Endothelial cell of coronary artery (primary cell): ENCODE results near the gene GRIN3B. TPM values are rescaled to one million over a fixed set of nuclear protein-coding genes. Genes with fewer than 3 reads are reported as not detected.

Source experiments
- total RNA-seq: library from RNA; depleted of rRNA; stranded (reverse); fragments of >200 nt; gene quantifications from 2 replicates; pipeline ENCODE4 v1.2.3, GENCODE V29; 2014

Gene GRIN3B, protein sequence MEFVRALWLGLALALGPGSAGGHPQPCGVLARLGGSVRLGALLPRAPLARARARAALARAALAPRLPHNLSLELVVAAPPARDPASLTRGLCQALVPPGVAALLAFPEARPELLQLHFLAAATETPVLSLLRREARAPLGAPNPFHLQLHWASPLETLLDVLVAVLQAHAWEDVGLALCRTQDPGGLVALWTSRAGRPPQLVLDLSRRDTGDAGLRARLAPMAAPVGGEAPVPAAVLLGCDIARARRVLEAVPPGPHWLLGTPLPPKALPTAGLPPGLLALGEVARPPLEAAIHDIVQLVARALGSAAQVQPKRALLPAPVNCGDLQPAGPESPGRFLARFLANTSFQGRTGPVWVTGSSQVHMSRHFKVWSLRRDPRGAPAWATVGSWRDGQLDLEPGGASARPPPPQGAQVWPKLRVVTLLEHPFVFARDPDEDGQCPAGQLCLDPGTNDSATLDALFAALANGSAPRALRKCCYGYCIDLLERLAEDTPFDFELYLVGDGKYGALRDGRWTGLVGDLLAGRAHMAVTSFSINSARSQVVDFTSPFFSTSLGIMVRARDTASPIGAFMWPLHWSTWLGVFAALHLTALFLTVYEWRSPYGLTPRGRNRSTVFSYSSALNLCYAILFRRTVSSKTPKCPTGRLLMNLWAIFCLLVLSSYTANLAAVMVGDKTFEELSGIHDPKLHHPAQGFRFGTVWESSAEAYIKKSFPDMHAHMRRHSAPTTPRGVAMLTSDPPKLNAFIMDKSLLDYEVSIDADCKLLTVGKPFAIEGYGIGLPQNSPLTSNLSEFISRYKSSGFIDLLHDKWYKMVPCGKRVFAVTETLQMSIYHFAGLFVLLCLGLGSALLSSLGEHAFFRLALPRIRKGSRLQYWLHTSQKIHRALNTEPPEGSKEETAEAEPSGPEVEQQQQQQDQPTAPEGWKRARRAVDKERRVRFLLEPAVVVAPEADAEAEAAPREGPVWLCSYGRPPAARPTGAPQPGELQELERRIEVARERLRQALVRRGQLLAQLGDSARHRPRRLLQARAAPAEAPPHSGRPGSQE
- 0.19 and 0.27 TPM in 2 replicates for total RNA-seq

DNA sequence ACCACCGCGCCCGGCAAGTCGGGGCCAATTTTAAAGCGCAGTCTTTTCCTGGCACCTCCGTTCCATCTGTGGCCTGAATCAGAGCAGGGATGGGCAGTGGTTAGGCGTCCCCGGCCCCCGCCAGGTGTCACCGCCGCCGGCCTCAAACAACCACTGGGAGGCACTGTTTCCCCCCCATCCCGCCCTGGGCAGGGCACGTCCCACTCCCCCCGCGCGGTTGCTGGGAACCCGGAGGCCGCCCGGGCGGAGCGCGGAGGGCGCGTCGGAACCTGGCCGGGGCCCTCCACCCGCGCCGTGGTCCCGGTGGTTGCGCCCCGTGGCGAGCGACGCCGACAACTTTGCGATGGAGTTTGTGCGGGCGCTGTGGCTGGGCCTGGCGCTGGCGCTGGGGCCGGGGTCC, at the start of gene GRIN3B:
TSS of gene GRIN3B (plus strand) at position 325 of the 400 bp plus-strand sequence. CDS start at position 344, 19 bp downstream.

DNA sequence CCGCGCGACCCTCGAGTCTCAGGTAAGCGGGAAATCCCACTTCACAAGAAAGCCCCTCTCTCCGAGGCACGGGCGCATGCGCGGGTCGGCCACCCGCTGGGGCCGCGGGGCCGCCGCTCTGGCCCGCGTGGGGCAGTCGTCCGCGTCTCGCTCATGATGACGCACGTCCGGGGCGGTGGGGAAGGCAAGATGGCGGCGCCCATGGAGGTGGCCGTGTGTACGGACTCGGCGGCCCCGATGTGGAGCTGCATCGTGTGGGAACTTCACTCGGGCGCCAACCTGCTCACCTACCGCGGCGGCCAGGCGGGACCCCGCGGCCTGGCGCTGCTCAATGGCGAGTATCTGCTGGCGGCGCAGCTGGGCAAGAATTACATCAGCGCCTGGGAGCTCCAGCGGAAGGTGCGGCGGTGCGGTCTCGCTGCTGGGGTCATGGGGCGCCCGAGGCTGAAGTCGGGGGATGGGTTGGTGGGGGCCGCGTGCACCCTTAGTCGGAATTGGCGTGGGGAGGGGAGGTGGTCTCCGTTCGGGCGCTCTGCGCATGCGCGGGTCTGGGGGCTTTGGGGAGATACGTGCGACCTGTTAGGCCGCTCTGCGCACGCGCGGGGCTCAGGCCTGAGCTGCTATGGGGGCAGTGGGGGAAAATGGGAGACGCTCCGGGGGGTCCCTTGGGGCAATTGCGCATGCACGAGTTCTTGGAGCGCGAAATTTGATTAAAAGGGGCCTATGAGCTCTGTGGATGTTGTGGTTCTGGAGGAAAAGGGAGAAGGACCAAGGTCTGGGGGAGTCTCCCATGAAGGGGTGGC, 15.9 kb upstream of the GRIN3B start, which contains the start of gene WDR18:
TSS of gene WDR18 (plus strand) at position 181 of the 803 bp plus-strand sequence. CDS start at position 190, 9 bp downstream.

DNA sequence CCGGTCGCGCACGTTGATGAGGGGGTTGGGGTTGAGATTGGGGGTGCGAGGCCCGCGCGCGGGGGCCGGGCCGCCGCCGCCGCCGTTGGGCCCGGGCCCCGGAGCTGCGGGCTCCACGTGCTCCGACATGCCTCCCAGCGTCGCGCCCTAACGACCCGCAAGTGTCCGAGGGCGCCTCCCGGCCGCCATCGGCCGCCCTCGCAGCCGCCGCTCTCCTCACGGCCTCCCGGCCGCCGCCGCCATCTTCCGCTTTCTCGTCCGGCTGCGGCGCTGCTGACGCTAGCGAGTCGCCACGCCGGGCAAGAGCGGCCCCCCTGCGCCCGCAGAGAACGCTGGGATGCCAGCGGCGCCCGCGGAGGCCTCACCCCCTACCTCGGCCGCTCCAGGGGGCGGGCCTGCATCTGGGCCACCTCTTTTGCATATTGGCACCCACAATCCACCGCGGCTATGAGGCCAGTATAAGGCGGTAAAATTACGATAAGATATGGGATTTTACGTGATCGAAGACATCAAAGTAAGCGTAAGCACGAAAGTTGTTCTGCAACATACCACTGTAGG, 20.7 kb downstream of the GRIN3B start, which contains the start of gene TMEM259:
TSS of gene TMEM259 (minus strand) at position 256 of the 558 bp plus-strand sequence. CDS start at position 129, 127 bp downstream.

DNA sequence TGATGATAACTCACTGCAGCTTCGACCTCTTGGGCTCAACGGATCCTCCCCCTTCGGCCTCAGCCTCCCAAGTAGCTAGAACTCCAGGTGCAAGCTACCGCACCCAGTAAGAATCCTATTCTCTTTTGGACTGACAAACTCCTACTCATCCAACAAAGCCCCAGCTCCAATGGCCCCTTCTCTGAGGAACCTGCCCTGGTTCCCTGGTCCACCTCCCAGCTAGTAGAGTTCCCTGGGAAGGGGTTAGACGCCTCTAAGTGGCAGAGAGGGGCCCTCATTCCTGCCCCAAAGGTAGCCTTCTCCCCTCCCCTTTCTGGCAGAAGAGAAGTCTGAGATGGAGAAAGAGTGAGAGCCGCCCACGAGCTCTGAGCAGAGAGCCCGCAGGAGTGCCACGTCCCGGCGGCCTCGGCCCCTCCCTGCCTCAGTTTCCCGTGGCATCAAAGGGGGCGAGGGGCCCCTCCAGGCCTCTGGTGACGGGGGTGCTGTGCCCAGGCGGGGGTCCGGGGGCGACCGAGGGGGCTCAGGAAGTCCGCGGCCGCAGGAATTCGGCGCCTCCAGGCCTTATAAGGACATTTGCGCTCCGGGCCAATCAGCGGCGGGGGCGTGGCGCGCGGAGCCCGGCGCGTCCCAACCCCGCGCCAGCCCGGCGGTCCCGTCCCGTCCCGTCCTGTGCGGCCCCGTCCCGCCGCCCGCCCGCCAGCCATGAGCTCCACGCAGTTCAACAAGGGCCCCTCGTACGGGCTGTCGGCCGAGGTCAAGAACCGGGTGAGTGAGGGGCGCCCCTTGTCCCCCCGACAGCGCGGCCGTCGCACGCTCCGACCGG, 26.0 kb downstream of the GRIN3B start, which contains the start of gene CNN2:
TSS of gene CNN2 (plus strand) at position 649 of the 823 bp plus-strand sequence. CDS start at position 703, 54 bp downstream.

DNA sequence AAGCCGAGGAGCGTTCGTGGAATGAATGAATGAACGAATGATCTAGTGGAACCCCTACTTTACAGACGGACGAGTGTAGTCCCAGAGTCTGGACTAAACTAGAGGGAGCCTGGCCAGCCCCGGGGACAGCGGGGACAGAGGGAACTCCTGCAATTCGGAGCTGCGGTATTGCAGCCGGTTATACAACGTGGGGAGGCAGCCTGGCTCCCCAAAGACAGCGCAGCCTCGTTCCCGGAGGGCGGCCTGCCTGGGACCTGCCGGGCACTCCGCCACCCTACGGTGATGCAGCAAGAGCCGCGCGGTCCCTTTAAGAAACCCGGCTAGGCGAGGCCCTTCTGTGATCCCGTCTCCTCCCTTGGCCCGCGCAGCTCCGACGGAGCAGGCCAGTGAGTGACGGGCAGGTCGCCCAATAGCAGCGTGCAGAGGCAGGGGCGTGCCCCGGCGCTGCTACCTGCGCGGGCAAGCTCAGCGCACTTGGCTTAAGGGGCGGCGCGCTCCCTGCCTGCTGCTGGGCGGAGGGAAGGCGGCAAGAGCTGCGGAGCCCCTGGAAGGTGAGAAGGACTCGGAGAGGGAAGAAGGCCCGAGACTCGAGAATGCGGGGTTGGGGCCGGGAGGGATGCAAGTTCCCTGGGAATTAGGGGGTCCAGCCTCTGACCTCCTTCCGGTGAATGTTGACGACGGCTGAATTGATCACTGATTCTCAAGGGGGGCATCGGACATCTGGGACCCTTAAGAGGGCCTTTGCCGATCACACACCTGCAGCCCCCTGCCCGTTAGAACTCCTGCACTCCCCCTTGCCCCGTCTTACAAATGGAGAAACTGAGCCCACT, 39.6 kb downstream of the GRIN3B start, which contains the start of gene ABCA7:
TSS of gene ABCA7 (plus strand) at position 462 of the 830 bp plus-strand sequence. CDS start 1,255 bp downstream, outside the sequence.

Other genes with a start within 250 kb of the GRIN3B start
- gene MISP, start 249.3 kb upstream of the GRIN3B start, total RNA-seq: under 0.01 TPM in 1 of 2 replicates, not detected in the other
- gene PTBP1, start 203.0 kb upstream of the GRIN3B start, total RNA-seq: 129 and 144 TPM in 2 replicates
- gene PLPPR3, start 178.5 kb upstream of the GRIN3B start, total RNA-seq: 0.19 and 0.36 TPM in 2 replicates
- gene AZU1, start 172.6 kb upstream of the GRIN3B start, total RNA-seq: not detected in 2 replicates
- gene PRTN3, start 159.4 kb upstream of the GRIN3B start, total RNA-seq: not detected in 2 replicates
- not detected in 2 replicates for gene ELANE, start 148.1 kb upstream of the GRIN3B start, total RNA-seq
- 0.28 and 1.4 TPM in 2 replicates for gene CFD, start 140.8 kb upstream of the GRIN3B start, total RNA-seq
- 25.1 and 27.3 TPM in 2 replicates for gene MED16, start 107.2 kb upstream of the GRIN3B start, total RNA-seq
- gene RNU6-9, start 106.9 kb upstream of the GRIN3B start, total RNA-seq: not detected in 2 replicates
- 18.2 and 23.4 TPM in 2 replicates for gene R3HDM4, start 87.2 kb upstream of the GRIN3B start, total RNA-seq
- gene KISS1R, start 83.1 kb upstream of the GRIN3B start, total RNA-seq: not detected in 2 replicates
- gene ARID3A, start 74.4 kb upstream of the GRIN3B start, total RNA-seq: 4.9 and 8.7 TPM in 2 replicates
- gene WDR18, start 16.1 kb upstream of the GRIN3B start, total RNA-seq: 141 and 143 TPM in 2 replicates
- 48.3 and 59.8 TPM in 2 replicates for gene TMEM259, start 20.7 kb downstream of the GRIN3B start, total RNA-seq
- gene RNU6-2, start 21.1 kb downstream of the GRIN3B start, total RNA-seq: not detected in 2 replicates
- gene CNN2, start 26.2 kb downstream of the GRIN3B start, total RNA-seq: 187 and 190 TPM in 2 replicates
- 4.0 and 4.8 TPM in 2 replicates for gene ABCA7, start 39.7 kb downstream of the GRIN3B start, total RNA-seq
- gene ARHGAP45, start 66.7 kb downstream of the GRIN3B start, total RNA-seq: 5.6 and 9.5 TPM in 2 replicates
- gene POLR2E, start 95.0 kb downstream of the GRIN3B start, total RNA-seq: 101 and 122 TPM in 2 replicates
- gene GPX4, start 103.6 kb downstream of the GRIN3B start, total RNA-seq: 363 and 429 TPM in 2 replicates
- 30.9 and 64.3 TPM in 2 replicates for gene SBNO2, start 173.8 kb downstream of the GRIN3B start, total RNA-seq
- gene STK11, start 205.4 kb downstream of the GRIN3B start, total RNA-seq: 88.2 and 94.2 TPM in 2 replicates
- 1.3 and 1.6 TPM in 2 replicates for gene CBARP, start 237.6 kb downstream of the GRIN3B start, total RNA-seq
- gene ATP5F1D, start 241.3 kb downstream of the GRIN3B start, total RNA-seq: 46.3 and 51.7 TPM in 2 replicates
- 12.7 and 16.3 TPM in 2 replicates for gene MIDN, start 248.2 kb downstream of the GRIN3B start, total RNA-seq